Smooth muscle cell (in vitro differentiated cells): Measurements from ENCODE around the gene TP53BP2. TPM values are rescaled to one million over a fixed set of nuclear protein-coding genes. Genes with fewer than 3 reads are reported as not detected.

Experiments used
- DNase-seq: peaks from one replicate; lab custom pipeline; 2025; ENCODE audit not compliant: unreplicated experiment; lab: John Stamatoyannopoulos, UW
- H2AFZ ChIP-seq: fragments of 200-600 bp; sonication (generic); 2 replicates; pipeline ENCODE4 v1.6.0; 2016; ENCODE audit warnings: antibody characterized with exemption, low read depth, mild to moderate bottlenecking
- H3F3A ChIP-seq: fragments of 200-600 bp; sonication (generic); 2 replicates; pipeline ENCODE4 v1.6.0; 2017; ENCODE audit warnings: antibody characterized with exemption, low read depth
- H3K27ac ChIP-seq: fragments of 200-600 bp; sonication (generic); 2 replicates; pipeline ENCODE4 v1.5.1; 2016; ENCODE audit warnings: low read depth, mild to moderate bottlenecking
- H3K27me3 ChIP-seq: fragments of 200-600 bp; sonication (generic); 2 replicates; pipeline ENCODE4 v1.6.1; 2016; ENCODE audit warnings: low read depth, mild to moderate bottlenecking
- H3K36me3 ChIP-seq: fragments of 200-600 bp; sonication (generic); 2 replicates; pipeline ENCODE4 v1.5.1; 2016; ENCODE audit warnings: low read depth
- H3K4me1 ChIP-seq: fragments of 200-600 bp; sonication (generic); 2 replicates; pipeline ENCODE4 v1.5.1; 2016; ENCODE audit warnings: low read depth
- H3K4me2 ChIP-seq: fragments of 200-600 bp; sonication (generic); 2 replicates; pipeline ENCODE4 v1.6.0; 2016; ENCODE audit warnings: mild to moderate bottlenecking
- H3K4me3 ChIP-seq: fragments of 200-600 bp; sonication (generic); 2 replicates; pipeline ENCODE4 v1.5.1; 2016; ENCODE audit warnings: mild to moderate bottlenecking
- H3K79me2 ChIP-seq: fragments of 200-600 bp; sonication (generic); 2 replicates; pipeline ENCODE4 v1.6.0; 2016; ENCODE audit warnings: low read depth, mild to moderate bottlenecking
- H3K9ac ChIP-seq: fragments of 200-600 bp; sonication (generic); 2 replicates; pipeline ENCODE4 v1.6.0; 2016; ENCODE audit warnings: low read depth
- H3K9me3 ChIP-seq: fragments of 200-600 bp; sonication (generic); replicated peaks from 2 replicates; pipeline ENCODE4 v1.5.1; 2016; ENCODE audit warnings: low read depth
- H4K20me1 ChIP-seq: fragments of 200-600 bp; sonication (generic); 2 replicates; pipeline ENCODE4 v1.6.0; 2016; ENCODE audit warnings: low read depth
- CTCF ChIP-seq: fragments of 200-600 bp; sonication (generic); IDR thresholded peaks from 2 replicates; pipeline ENCODE4 v1.5.1; 2017; ENCODE audit warnings: borderline replicate concordance, mild to moderate bottlenecking, antibody characterized with exemption; ENCODE audit not compliant: insufficient read depth, poor library complexity, severe bottlenecking
- WGBS: methylation state at CpG from one replicate; pipeline ENCODE4 v1.1.7; 2016; ENCODE audit warnings: low lambda C conversion rate; 5-methylcytosine and 5-hydroxymethylcytosine counted together
- polyA plus RNA-seq: library from polyadenylated mRNA; unstranded; fragments of >200 nt; fragmentation: Nextera tagmentation; extraction: Ambion mirVana; gene quantifications from 2 replicates; pipeline ENCODE4 v1.2.1, GENCODE V29; 2016
- total RNA-seq: library from RNA; depleted of rRNA; stranded (reverse); fragments of >200 nt; gene quantifications from 2 replicates; pipeline ENCODE4 v1.2.3, GENCODE V29; 2014

TP53BP2 gene
- total and polyA plus RNA-seq, 2 experiments from 2014 or later, result 11.8 to 30.8 TPM

GRCh38 chr1:223783676-223784075 lies 62.1 kb downstream of the TP53BP2 start:
- Histone ChIP-seq H3K4me3 (no peak overlapping the region), H3K79me2 (no peaks in the 10 kb centered on the region), H2AFZ (no peak overlapping the region), H3K9me3 (no peaks in the 10 kb centered on the region), H3K9ac (no peak overlapping the region), H3K4me2 (no peak overlapping the region), H3K36me3 (peaks cover 14% of the 10 kb centered on the region), H4K20me1 (no peaks in the 10 kb centered on the region), H3K27ac (no peak overlapping the region), H3F3A (no peaks in the 10 kb centered on the region), H3K4me1 (no peaks in the 10 kb centered on the region), H3K27me3 (no peaks in the 10 kb centered on the region)
- no peak for DNase-seq
- no peak for TF ChIP-seq CTCF
- 89% methylated on average over 1 of the region's 1 CpG for WGBS

- Histone ChIP-seq H3K36me3 (peaks cover 11% of the 10 kb centered on the region), H3K4me1 (no peaks in the 10 kb centered on the region), H2AFZ (no peak overlapping the region), H3K9ac (no peak overlapping the region), H3K4me3 (no peak overlapping the region), H3K4me2 (no peak overlapping the region), H3F3A (peaks cover 5% of the 10 kb centered on the region), H3K27ac (peak overlapping the region; percentile 56), H3K79me2 (no peaks in the 10 kb centered on the region), H3K27me3 (no peaks in the 10 kb centered on the region), H4K20me1 (no peaks in the 10 kb centered on the region), H3K9me3 (no peaks in the 10 kb centered on the region)
- no peak for TF ChIP-seq CTCF
- no peak for DNase-seq
- WGBS, result 92% methylated on average over 6 of the region's 6 CpGs
Observed at GRCh38 chr1:223780949-223781348, 64.8 kb downstream of the TP53BP2 start.

DNA sequence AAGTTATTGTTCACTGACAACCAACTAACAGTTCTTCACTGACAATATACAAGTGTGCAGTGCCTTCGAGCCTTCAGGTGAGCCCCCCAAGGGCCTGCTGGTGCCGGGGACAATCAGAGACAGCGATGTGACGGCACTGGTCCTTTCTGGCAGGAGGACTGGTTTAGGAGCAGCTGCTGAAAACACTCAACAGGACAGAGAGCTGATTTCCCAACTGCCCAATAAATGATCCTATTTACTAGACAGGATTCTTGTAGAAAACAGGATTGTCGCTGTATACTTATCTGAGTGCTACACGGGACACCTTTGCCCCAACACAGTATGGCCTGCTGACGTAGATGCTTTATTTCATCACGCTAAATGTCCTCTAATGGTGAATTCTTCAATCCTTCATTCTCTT lies 65.4 kb downstream of the TP53BP2 start:
- DNase-seq, result no peak
- no peak overlapping the region for H3K4me3 ChIP-seq
- H3K36me3 ChIP-seq, result peaks cover 11% of the 10 kb centered on the region
- no peak overlapping the region for H2AFZ ChIP-seq
- 96% methylated on average over 8 of the region's 8 CpGs for WGBS
- no peak overlapping the region for H3K9ac ChIP-seq
- H3F3A ChIP-seq, result peaks cover 6% of the 10 kb centered on the region
- no peaks in the 10 kb centered on the region for H3K79me2 ChIP-seq
- H3K9me3 ChIP-seq, result no peaks in the 10 kb centered on the region
- no peaks in the 10 kb centered on the region for H3K4me1 ChIP-seq
- H3K27ac ChIP-seq, result no peak overlapping the region
- no peaks in the 10 kb centered on the region for H3K27me3 ChIP-seq
- no peak for TF ChIP-seq CTCF
- H4K20me1 ChIP-seq, result no peaks in the 10 kb centered on the region
- H3K4me2 ChIP-seq, result no peak overlapping the region

DNA sequence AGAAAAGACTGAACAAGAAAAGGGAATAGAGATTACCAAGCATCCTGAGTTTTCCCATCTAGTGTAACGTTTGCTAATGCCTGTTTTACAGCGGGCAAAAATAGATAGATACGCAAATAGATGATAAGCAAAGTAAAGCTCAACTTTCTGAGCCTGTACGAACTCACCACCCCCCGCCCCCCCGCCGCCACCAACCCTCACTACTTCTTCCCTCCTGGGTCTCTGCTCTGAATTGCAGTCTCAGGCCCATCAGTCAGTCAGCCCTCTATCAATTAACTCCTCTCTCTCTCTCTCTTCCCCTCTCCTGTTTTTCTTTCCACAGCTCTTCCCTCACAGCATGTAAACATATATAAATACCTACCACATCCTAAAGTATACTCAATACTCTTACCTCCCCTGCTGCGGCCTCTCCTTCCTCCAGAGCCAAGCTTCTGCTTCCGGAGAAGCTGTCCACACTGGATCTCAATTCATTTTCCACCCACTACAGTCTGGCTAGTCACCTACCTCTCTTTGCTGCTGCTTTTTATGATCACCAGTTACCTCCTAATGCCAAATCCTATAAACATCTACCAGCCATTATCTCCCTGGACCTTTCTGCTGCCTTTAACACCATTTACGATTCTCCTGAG lies 68.8 kb downstream of the TP53BP2 start:
- Histone ChIP-seq H3K9me3 (no peaks in the 10 kb centered on the region), H4K20me1 (peaks cover 8% of the 10 kb centered on the region), H3F3A (peaks cover 19% of the 10 kb centered on the region), H3K27ac (peak overlapping the region; percentile 79), H3K36me3 (peaks cover 18% of the 10 kb centered on the region), H3K79me2 (no peaks in the 10 kb centered on the region), H2AFZ (no peak overlapping the region), H3K4me2 (no peak overlapping the region), H3K27me3 (no peaks in the 10 kb centered on the region), H3K4me3 (no peak overlapping the region), H3K4me1 (peaks cover 9% of the 10 kb centered on the region), H3K9ac (no peak overlapping the region)
- DNase-seq, result no peak
- 70% methylated on average over 10 of the region's 10 CpGs for WGBS
- TF ChIP-seq CTCF, result no peak
